Measurements from ENCODE around the gene MLXIPL.
"Not testable (repeated sequence)": the region's sequence is repeated elsewhere in the genome, so short reads cannot be mapped to it uniquely, and the experiment has no call there.

Gene MLXIPL

GRCh38 chr7:73645643-73646174 is 21.4 kb upstream of the MLXIPL start:
- no peak for DNase-seq

GRCh38 chr7:73644688-73645286 is 20.5 kb upstream of the MLXIPL start:
- DNase-seq = no peak

GRCh38 chr7:73642834-73643233 is 18.5 kb upstream of the MLXIPL start:
- no peak for DNase-seq

GRCh38 chr7:73638911-73639310 is 14.6 kb upstream of the MLXIPL start:
- DNase-seq = no peak

GRCh38 chr7:73635428-73636200 is 11.3 kb upstream of the MLXIPL start:
- DNase-seq = no peak

- DNase-seq = no peak
Measured at GRCh38 chr7:73633844-73634243, 9.5 kb upstream of the MLXIPL start.

- DNase-seq = no peak
Measured at GRCh38 chr7:73633323-73633722, 9.0 kb upstream of the MLXIPL start.

GRCh38 chr7:73631558-73631957 is 7.2 kb upstream of the MLXIPL start:
- no peak for DNase-seq

- no peak for DNase-seq
Measured at GRCh38 chr7:73628504-73628903, 4.2 kb upstream of the MLXIPL start.

GRCh38 chr7:73626814-73627213 is 2.5 kb upstream of the MLXIPL start:
- no peak for DNase-seq

- no peak for DNase-seq
Measured at GRCh38 chr7:73625276-73625675, 954 bp upstream of the MLXIPL start.

- no peak for DNase-seq
Measured at GRCh38 chr7:73624669-73625001, 313 bp upstream of the MLXIPL start.

GRCh38 chr7:73622909-73623797 is 1.2 kb downstream of the MLXIPL start:
- DNase-seq = no peak

- no peak for DNase-seq
Measured at GRCh38 chr7:73622527-73622908, 1.8 kb downstream of the MLXIPL start.

GRCh38 chr7:73621168-73622063 is 2.9 kb downstream of the MLXIPL start:
- no peak for DNase-seq

- not testable (repeated sequence) for DNase-seq
Measured at GRCh38 chr7:73619394-73619793, 4.9 kb downstream of the MLXIPL start.

- DNase-seq = no peak
Measured at GRCh38 chr7:73618538-73618937, 5.8 kb downstream of the MLXIPL start.

GRCh38 chr7:73617520-73617919 is 6.8 kb downstream of the MLXIPL start:
- not testable (repeated sequence) for DNase-seq

- no peak for DNase-seq
Measured at GRCh38 chr7:73615886-73616285, 8.4 kb downstream of the MLXIPL start.

GRCh38 chr7:73614937-73615336 is 9.4 kb downstream of the MLXIPL start:
- not testable (repeated sequence) for DNase-seq

- no peak for DNase-seq
Measured at GRCh38 chr7:73613954-73614735, 10.2 kb downstream of the MLXIPL start.

Measured in activated CD4-positive, CD25-positive, alpha-beta regulatory T cell treated with anti-CD3 and anti-CD28 coated beads, Interleukin-2, amount 50 U/mL, for 72 hours (primary cell).